GM23338 (cell line): Measurements from ENCODE around the gene MKNK2. TPM values are rescaled to one million over a fixed set of nuclear protein-coding genes. Genes with fewer than 3 reads are reported as not detected.

Source experiments
- ATAC-seq: fragments of 200-7000 bp; cut with Tn5 transposase; 3 replicates; pipeline ENCODE4 v1.9.1; 2020
- DNase-seq: peaks from one replicate; pipeline ENCODE4 v3.0.0-alpha.2; 2015; ENCODE audit warnings: low spot score
- H2AFZ ChIP-seq: fragments of 200-600 bp; sonication (generic); 2 replicates; pipeline ENCODE4 v1.8.0; 2016; ENCODE audit warnings: antibody characterized with exemption, mild to moderate bottlenecking, moderate library complexity
- H3F3A ChIP-seq: fragments of 200-600 bp; sonication (generic); replicated peaks from 2 replicates; pipeline ENCODE4 v1.8.0; 2017; ENCODE audit warnings: antibody characterized with exemption, mixed run types, low read depth
- H3K27ac ChIP-seq: fragments of 200-600 bp; sonication (generic); 2 replicates; pipeline ENCODE4 v1.6.1; 2016; ENCODE audit warnings: low read depth
- H3K27me3 ChIP-seq: fragments of 200-600 bp; sonication (generic); 2 replicates; pipeline ENCODE4 v1.8.0; 2016; ENCODE audit warnings: mild to moderate bottlenecking, mixed run types, moderate library complexity; ENCODE audit not compliant: insufficient read depth
- H3K36me3 ChIP-seq: fragments of 200-600 bp; sonication (generic); 2 replicates; pipeline ENCODE4 v1.8.0; 2016; ENCODE audit warnings: mild to moderate bottlenecking; ENCODE audit not compliant: insufficient read depth
- H3K4me1 ChIP-seq: fragments of 200-600 bp; sonication (generic); 2 replicates; pipeline ENCODE4 v1.8.0; 2016; ENCODE audit warnings: mild to moderate bottlenecking, moderate library complexity; ENCODE audit not compliant: insufficient read depth
- H3K4me2 ChIP-seq: fragments of 200-600 bp; sonication (generic); 2 replicates; pipeline ENCODE4 v1.7.1; 2017; ENCODE audit warnings: mixed run types
- H3K4me3 ChIP-seq: fragments of 200-600 bp; sonication (generic); 2 replicates; pipeline ENCODE4 v1.6.1; 2016; ENCODE audit warnings: mixed run types
- H3K79me2 ChIP-seq: fragments of 200-600 bp; sonication (generic); replicated peaks from 2 replicates; pipeline ENCODE4 v1.8.0; 2017; ENCODE audit warnings: mild to moderate bottlenecking; ENCODE audit not compliant: insufficient read depth
- H3K9me2 ChIP-seq: fragments of 200-600 bp; sonication (generic); 2 replicates; pipeline ENCODE4 v1.8.0; 2017; ENCODE audit not compliant: insufficient read depth
- H4K20me1 ChIP-seq: fragments of 200-600 bp; sonication (generic); replicated peaks from 2 replicates; pipeline ENCODE4 v1.8.0; 2017; ENCODE audit warnings: mild to moderate bottlenecking; ENCODE audit not compliant: insufficient read depth
- H3K27ac Mint-ChIP-seq: 2 replicates; pipeline ENCODE4 v1.8.0; 2020; ENCODE audit warnings: inconsistent platforms, mild to moderate bottlenecking, moderate library complexity, mixed read lengths
- H3K27me3 Mint-ChIP-seq: 3 replicates; pipeline ENCODE4 v1.8.0; 2022; ENCODE audit warnings: low read depth, mild to moderate bottlenecking, moderate library complexity, mixed read lengths, inconsistent platforms; ENCODE audit not compliant: insufficient read depth, poor library complexity
- H3K36me3 Mint-ChIP-seq: 3 replicates; pipeline ENCODE4 v1.8.0; 2021; ENCODE audit warnings: low read depth, mild to moderate bottlenecking, inconsistent platforms, moderate library complexity, mixed read lengths
- H3K4me1 Mint-ChIP-seq: 3 replicates; pipeline ENCODE4 v1.8.0; 2020; ENCODE audit warnings: mild to moderate bottlenecking, inconsistent platforms, mixed read lengths
- H3K4me3 Mint-ChIP-seq: 3 replicates; pipeline ENCODE4 v1.8.0; 2021; ENCODE audit warnings: moderate library complexity, mild to moderate bottlenecking, inconsistent platforms, mixed read lengths
- H3K9me3 Mint-ChIP-seq: 3 replicates; pipeline ENCODE4 v1.8.0; 2020; ENCODE audit warnings: moderate library complexity, mild to moderate bottlenecking, inconsistent platforms, mixed read lengths
- CREB1 ChIP-seq: fragments of 250-450 bp; sonication (Bioruptor Pico); IDR thresholded peaks from 2 replicates; pipeline ENCODE4 v1.5.0; 2020; ENCODE audit warnings: low read depth, mild to moderate bottlenecking, moderate library complexity
- EZH2 ChIP-seq: fragments of 200-600 bp; sonication (generic); IDR thresholded peaks from one replicate; pipeline ENCODE4 v1.8.0; 2017; ENCODE audit warnings: antibody characterized with exemption, mild to moderate bottlenecking, low read depth; ENCODE audit not compliant: unreplicated experiment
- EZH2phosphoT487 ChIP-seq: fragments of 200-600 bp; sonication (generic); IDR thresholded peaks from one replicate; pipeline ENCODE4 v1.8.1; 2018; ENCODE audit warnings: antibody characterized with exemption; ENCODE audit not compliant: unreplicated experiment
- JUNB ChIP-seq: IDR thresholded peaks from one replicate; pipeline ENCODE4 v1.6.1; 2016; ENCODE audit warnings: antibody characterized with exemption; ENCODE audit not compliant: unreplicated experiment
- NANOG ChIP-seq: IDR thresholded peaks from 2 replicates; pipeline ENCODE4 v1.6.1; 2016; ENCODE audit warnings: antibody characterized with exemption, borderline replicate concordance
- POLR2AphosphoS5 ChIP-seq: IDR thresholded peaks from 2 replicates; pipeline ENCODE4 v1.6.1; 2016; ENCODE audit warnings: antibody characterized with exemption, low read depth
- STAT1 ChIP-seq: IDR thresholded peaks from one replicate; pipeline ENCODE4 v1.6.1; 2016; ENCODE audit warnings: antibody characterized with exemption; ENCODE audit not compliant: unreplicated experiment
- ZNF114 ChIP-seq: fragments of 250-450 bp; sonication (Bioruptor Pico); IDR thresholded peaks from 2 replicates; pipeline ENCODE4 v1.5.0; 2020; ENCODE audit warnings: mild to moderate bottlenecking, moderate library complexity
- ZNF331 ChIP-seq: fragments of 250-450 bp; sonication (Bioruptor Pico); IDR thresholded peaks from 2 replicates; pipeline ENCODE4 v1.5.0; 2020; ENCODE audit warnings: low read depth, mild to moderate bottlenecking, moderate library complexity
- polyA plus RNA-seq: library from polyadenylated mRNA; unstranded; fragments of >200 nt; fragmentation: Nextera tagmentation; extraction: Ambion mirVana; gene quantifications from 2 replicates; pipeline ENCODE4 v1.2.1, GENCODE V29; 2016
- total RNA-seq: library from RNA; depleted of rRNA; stranded (reverse); fragments of >200 nt; shearing (Covaris generic); gene quantifications from 2 replicates; pipeline ENCODE4 v1.2.3, GENCODE V29; 2014
- TF ChIP-seq, protein P1 (sequence below): IDR thresholded peaks from 2 replicates; pipeline ENCODE4 v1.6.1; 2016; ENCODE audit warnings: antibody characterized with exemption
- TF ChIP-seq, protein P2 (sequence below), 2 experiments: fragments of 200-600 bp in 1 of 2; sonication (generic) in 1 of 2; conservative IDR thresholded peaks; 2 replicates each; pipeline versions ENCODE4 v1.5.1 to v1.6.1; 2016 to 2017; ENCODE audit warnings: antibody characterized with exemption in 2 of 2, low read depth in 2 of 2, mild to moderate bottlenecking in 2 of 2, moderate library complexity in 1 of 2
- TF ChIP-seq, protein P3 (sequence below): fragments of 250-450 bp; sonication (Bioruptor Pico); IDR thresholded peaks from 2 replicates; pipeline ENCODE4 v1.5.0; 2020; ENCODE audit warnings: mild to moderate bottlenecking, moderate library complexity
- TF ChIP-seq, protein P4 (sequence below): IDR thresholded peaks from one replicate; pipeline ENCODE4 v1.6.1; 2018; ENCODE audit warnings: antibody characterized with exemption; ENCODE audit not compliant: unreplicated experiment

MKNK2 gene
- total and polyA plus RNA-seq, 2 experiments from 2014 or later, result 71.0 to 159 TPM

DNA sequence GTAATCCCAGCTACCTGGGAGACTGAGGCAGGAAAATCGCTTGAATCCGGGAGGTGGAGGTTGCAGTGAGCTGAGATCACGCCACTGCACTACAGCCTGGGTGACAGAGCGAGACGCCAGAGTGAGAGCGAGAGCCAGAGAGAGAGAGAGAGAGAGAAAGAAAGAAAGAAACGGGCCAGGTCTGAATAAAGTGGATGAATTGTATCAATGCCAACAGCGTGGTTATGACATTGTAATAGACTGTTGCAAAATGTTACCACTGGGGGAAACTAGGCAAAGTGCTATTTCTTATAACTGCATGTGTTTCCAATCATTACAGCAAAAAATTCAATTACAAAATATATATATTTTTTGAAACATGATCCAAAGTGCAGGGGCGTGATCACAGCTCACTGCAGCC, 23.7 kb downstream of the MKNK2 start:
- H3K27me3 Mint-ChIP-seq, result peaks cover 10% of the 10 kb centered on the region
- TF ChIP-seq ZNF114 (CRISPR knock-in tag) (no peak), STAT1 (no peak), EZH2 (no peak), EZH2phosphoT487 (no peak), POLR2AphosphoS5 (no peak), NANOG (no peak), JUNB (no peak), ZNF331 (CRISPR knock-in tag) (no peak), CREB1 (CRISPR knock-in tag) (no peak)
- TF ChIP-seq, protein P1, sequence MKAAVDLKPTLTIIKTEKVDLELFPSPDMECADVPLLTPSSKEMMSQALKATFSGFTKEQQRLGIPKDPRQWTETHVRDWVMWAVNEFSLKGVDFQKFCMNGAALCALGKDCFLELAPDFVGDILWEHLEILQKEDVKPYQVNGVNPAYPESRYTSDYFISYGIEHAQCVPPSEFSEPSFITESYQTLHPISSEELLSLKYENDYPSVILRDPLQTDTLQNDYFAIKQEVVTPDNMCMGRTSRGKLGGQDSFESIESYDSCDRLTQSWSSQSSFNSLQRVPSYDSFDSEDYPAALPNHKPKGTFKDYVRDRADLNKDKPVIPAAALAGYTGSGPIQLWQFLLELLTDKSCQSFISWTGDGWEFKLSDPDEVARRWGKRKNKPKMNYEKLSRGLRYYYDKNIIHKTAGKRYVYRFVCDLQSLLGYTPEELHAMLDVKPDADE, result no peak
- TF ChIP-seq, protein P2, sequence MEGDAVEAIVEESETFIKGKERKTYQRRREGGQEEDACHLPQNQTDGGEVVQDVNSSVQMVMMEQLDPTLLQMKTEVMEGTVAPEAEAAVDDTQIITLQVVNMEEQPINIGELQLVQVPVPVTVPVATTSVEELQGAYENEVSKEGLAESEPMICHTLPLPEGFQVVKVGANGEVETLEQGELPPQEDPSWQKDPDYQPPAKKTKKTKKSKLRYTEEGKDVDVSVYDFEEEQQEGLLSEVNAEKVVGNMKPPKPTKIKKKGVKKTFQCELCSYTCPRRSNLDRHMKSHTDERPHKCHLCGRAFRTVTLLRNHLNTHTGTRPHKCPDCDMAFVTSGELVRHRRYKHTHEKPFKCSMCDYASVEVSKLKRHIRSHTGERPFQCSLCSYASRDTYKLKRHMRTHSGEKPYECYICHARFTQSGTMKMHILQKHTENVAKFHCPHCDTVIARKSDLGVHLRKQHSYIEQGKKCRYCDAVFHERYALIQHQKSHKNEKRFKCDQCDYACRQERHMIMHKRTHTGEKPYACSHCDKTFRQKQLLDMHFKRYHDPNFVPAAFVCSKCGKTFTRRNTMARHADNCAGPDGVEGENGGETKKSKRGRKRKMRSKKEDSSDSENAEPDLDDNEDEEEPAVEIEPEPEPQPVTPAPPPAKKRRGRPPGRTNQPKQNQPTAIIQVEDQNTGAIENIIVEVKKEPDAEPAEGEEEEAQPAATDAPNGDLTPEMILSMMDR (conservative IDR thresholded peaks at IDR 0.05; ENCODE audit: low read depth in 2 of 2), result no peak
- TF ChIP-seq, protein P3, sequence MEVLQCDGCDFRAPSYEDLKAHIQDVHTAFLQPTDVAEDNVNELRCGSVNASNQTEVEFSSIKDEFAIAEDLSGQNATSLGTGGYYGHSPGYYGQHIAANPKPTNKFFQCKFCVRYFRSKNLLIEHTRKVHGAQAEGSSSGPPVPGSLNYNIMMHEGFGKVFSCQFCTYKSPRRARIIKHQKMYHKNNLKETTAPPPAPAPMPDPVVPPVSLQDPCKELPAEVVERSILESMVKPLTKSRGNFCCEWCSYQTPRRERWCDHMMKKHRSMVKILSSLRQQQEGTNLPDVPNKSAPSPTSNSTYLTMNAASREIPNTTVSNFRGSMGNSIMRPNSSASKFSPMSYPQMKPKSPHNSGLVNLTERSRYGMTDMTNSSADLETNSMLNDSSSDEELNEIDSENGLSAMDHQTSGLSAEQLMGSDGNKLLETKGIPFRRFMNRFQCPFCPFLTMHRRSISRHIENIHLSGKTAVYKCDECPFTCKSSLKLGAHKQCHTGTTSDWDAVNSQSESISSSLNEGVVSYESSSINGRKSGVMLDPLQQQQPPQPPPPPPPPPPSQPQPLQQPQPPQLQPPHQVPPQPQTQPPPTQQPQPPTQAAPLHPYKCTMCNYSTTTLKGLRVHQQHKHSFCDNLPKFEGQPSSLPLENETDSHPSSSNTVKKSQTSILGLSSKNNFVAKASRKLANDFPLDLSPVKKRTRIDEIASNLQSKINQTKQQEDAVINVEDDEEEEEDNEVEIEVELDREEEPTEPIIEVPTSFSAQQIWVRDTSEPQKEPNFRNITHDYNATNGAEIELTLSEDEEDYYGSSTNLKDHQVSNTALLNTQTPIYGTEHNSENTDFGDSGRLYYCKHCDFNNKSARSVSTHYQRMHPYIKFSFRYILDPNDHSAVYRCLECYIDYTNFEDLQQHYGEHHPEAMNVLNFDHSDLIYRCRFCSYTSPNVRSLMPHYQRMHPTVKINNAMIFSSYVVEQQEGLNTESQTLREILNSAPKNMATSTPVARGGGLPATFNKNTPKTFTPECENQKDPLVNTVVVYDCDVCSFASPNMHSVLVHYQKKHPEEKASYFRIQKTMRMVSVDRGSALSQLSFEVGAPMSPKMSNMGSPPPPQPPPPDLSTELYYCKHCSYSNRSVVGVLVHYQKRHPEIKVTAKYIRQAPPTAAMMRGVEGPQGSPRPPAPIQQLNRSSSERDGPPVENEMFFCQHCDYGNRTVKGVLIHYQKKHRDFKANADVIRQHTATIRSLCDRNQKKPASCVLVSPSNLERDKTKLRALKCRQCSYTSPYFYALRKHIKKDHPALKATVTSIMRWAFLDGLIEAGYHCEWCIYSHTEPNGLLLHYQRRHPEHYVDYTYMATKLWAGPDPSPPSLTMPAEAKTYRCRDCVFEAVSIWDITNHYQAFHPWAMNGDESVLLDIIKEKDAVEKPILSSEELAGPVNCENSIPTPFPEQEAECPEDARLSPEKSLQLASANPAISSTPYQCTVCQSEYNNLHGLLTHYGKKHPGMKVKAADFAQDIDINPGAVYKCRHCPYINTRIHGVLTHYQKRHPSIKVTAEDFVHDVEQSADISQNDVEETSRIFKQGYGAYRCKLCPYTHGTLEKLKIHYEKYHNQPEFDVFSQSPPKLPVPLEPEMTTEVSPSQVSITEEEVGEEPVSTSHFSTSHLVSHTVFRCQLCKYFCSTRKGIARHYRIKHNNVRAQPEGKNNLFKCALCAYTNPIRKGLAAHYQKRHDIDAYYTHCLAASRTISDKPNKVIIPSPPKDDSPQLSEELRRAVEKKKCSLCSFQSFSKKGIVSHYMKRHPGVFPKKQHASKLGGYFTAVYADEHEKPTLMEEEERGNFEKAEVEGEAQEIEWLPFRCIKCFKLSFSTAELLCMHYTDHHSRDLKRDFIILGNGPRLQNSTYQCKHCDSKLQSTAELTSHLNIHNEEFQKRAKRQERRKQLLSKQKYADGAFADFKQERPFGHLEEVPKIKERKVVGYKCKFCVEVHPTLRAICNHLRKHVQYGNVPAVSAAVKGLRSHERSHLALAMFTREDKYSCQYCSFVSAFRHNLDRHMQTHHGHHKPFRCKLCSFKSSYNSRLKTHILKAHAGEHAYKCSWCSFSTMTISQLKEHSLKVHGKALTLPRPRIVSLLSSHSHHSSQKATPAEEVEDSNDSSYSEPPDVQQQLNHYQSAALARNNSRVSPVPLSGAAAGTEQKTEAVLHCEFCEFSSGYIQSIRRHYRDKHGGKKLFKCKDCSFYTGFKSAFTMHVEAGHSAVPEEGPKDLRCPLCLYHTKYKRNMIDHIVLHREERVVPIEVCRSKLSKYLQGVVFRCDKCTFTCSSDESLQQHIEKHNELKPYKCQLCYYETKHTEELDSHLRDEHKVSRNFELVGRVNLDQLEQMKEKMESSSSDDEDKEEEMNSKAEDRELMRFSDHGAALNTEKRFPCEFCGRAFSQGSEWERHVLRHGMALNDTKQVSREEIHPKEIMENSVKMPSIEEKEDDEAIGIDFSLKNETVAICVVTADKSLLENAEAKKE (CRISPR knock-in tag), result no peak
- TF ChIP-seq, protein P4, sequence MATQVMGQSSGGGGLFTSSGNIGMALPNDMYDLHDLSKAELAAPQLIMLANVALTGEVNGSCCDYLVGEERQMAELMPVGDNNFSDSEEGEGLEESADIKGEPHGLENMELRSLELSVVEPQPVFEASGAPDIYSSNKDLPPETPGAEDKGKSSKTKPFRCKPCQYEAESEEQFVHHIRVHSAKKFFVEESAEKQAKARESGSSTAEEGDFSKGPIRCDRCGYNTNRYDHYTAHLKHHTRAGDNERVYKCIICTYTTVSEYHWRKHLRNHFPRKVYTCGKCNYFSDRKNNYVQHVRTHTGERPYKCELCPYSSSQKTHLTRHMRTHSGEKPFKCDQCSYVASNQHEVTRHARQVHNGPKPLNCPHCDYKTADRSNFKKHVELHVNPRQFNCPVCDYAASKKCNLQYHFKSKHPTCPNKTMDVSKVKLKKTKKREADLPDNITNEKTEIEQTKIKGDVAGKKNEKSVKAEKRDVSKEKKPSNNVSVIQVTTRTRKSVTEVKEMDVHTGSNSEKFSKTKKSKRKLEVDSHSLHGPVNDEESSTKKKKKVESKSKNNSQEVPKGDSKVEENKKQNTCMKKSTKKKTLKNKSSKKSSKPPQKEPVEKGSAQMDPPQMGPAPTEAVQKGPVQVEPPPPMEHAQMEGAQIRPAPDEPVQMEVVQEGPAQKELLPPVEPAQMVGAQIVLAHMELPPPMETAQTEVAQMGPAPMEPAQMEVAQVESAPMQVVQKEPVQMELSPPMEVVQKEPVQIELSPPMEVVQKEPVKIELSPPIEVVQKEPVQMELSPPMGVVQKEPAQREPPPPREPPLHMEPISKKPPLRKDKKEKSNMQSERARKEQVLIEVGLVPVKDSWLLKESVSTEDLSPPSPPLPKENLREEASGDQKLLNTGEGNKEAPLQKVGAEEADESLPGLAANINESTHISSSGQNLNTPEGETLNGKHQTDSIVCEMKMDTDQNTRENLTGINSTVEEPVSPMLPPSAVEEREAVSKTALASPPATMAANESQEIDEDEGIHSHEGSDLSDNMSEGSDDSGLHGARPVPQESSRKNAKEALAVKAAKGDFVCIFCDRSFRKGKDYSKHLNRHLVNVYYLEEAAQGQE, result no peak
- Histone ChIP-seq H3K27me3 (no peaks in the 10 kb centered on the region), H3F3A (peaks cover 10% of the 10 kb centered on the region; the same call in 1 of the 2 replicates), H4K20me1 (no peaks in the 10 kb centered on the region), H3K4me1 (no peaks in the 10 kb centered on the region), H3K27ac (no peak overlapping the region), H3K36me3 (no peaks in the 10 kb centered on the region), H3K79me2 (no peaks in the 10 kb centered on the region), H2AFZ (no peak overlapping the region), H3K9me2 (no peaks in the 10 kb centered on the region), H3K4me2 (no peak overlapping the region), H3K4me3 (no peak overlapping the region)
- H3K36me3 Mint-ChIP-seq, result peaks cover 12% of the 10 kb centered on the region; the same call in 2 of the 3 replicates
- peaks cover 17% of the 10 kb centered on the region for H3K9me3 Mint-ChIP-seq
- no peak overlapping the region for H3K27ac Mint-ChIP-seq
- no peak for DNase-seq
- ATAC-seq, result no peak
- no peak overlapping the region for H3K4me3 Mint-ChIP-seq
- H3K4me1 Mint-ChIP-seq, result peaks cover 6% of the 10 kb centered on the region; the same call in 2 of the 3 replicates
